ENCODE measurements around the gene PUM1. TPM values are rescaled to one million over a fixed set of nuclear protein-coding genes. Genes with fewer than 3 reads are reported as not detected.

Gene PUM1
- total and polyA plus RNA-seq, 10 of the 15 experiments (the other 5 are each of a cell fraction or from before 2014, with no cell fraction given) = 21.4 to 75.3 (median 42.4) TPM

DNA sequence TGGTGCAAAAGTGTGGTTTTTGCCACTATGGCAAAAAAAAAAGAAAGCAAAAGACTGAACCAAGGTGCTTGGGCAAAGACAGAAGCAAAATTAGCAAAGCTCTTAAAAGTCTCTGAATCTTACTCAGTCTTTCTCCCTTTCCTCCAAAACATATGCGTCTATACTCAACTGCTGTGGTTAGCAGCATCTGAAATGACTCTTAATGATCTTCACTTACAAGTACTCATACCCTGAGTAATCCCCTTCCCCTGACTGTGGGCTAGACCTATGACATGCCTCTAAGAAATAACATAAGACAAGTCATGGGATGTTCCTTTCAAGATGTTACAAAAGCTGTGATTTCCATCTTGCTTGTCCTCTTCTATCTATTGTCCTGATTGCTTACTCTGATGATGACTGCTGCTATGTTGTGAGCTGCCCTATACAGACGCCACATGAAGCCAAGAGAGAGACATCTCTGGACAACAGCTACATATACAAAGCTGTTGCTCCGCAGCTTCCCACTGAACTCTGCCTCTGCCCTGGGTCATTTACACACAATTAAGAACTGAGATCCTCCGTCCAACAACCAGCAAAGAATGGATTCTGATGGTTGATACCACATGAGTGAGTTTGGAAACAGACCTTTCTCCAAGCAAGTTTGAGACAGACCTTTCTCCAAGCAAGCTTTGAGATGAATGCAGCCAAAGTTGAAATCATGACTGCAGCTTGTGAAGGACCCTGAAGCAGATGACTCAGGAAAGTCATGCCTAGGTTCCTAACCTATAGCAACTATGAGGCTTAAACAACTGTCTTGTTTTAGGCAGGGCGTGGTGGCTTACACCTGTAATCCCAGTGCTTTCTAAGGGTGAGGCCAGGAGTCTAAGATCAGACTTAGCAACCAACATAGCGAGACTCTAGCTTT is 55.2 kb downstream of the PUM1 start (continued):
- TF ChIP-seq ATF7 (IDR thresholded peaks at IDR 0.05; ENCODE audit: low read depth) (peak; percentile 65; the same call in 1 of the 2 replicates), SMAD1 (IDR thresholded peaks at IDR 0.05; ENCODE audit: low read depth, partially characterized antibody) (no peak), SKIL (IDR thresholded peaks at IDR 0.05; ENCODE audit: low read depth, poor library complexity, severe bottlenecking) (peak; percentile 78), JUNB (IDR thresholded peaks at IDR 0.05) (peak; percentile 83), RUNX3 (IDR thresholded peaks at IDR 0.05; ENCODE audit: low read length) (peak; percentile 92), MTA3 (IDR thresholded peaks at IDR 0.05; ENCODE audit: borderline replicate concordance, low read length) (0 out of 2 replicates have a peak, but pooled peaks have one; percentile 27), YBX1 (IDR thresholded peaks at IDR 0.05) (no peak)

- H3K27ac ChIP-seq (ENCODE audit: control insufficient read depth, insufficient read depth) = no peak overlapping the region
- DNase-seq (ENCODE audit: low read depth, low spot score) (no peak), ATAC-seq (peak; percentile 15; the same call in 1 of the 3 replicates), FAIRE-seq (no peak)
- ChIA-PET CTCF (interaction anchor here (0.6 to 1.1 kb wide), 3 partner anchors 18 to 873 kb away, joined by 3 to 4 read pairs (median 3); no protein-coding TSS in a partner anchor), RAD21 (ENCODE audit: unreplicated experiment) (no interaction called here), SMC1A (ENCODE audit: uncharacterized antibody, unreplicated experiment) (interaction anchor here (0.8 to 1.9 kb wide), 4 partner anchors 10 to 65 kb away, joined by 3 to 7 read pairs (median 5); no protein-coding TSS in a partner anchor), POLR2A (interaction anchor here (0.5 to 1.7 kb wide), 2 partner anchors 38 to 45 kb away, joined by 3 read pairs; no protein-coding TSS in a partner anchor)
- H3K36me3 ChIP-seq (ENCODE audit: control insufficient read depth in 2 of 2, insufficient read depth in 2 of 2, low read length in 1 of 2) = peaks cover 7 to 23% of the 10 kb centered on the region in 2 experiments
- in situ Hi-C loops (cut with MboI) (no loop called here), intact Hi-C loops (cut with micrococcal nuclease; ENCODE audit: unreplicated experiment) (no loop called here)
- no peak for TF ChIP-seq PAX8 (IDR thresholded peaks at IDR 0.05)
- peak; percentile 54 for TF ChIP-seq TCF7 (IDR thresholded peaks at IDR 0.05; ENCODE audit: borderline replicate concordance)
- no peaks in the 10 kb centered on the region for H3K27me3 ChIP-seq (replicated peaks in 1 of 2; ENCODE audit: control insufficient read depth in 2 of 2, insufficient read depth in 2 of 2, low read length in 1 of 2)
- no peaks in the 10 kb centered on the region for H3K9me3 ChIP-seq (replicated peaks; ENCODE audit: control insufficient read depth, insufficient read depth, low read length)
- 2% methylated on average over 2 of the region's 2 CpGs for WGBS (ENCODE audit: insufficient coverage, insufficient replicate concordance, low lambda C conversion rate, missing lambda C conversion rate)
- no peak overlapping the region for H2AFZ ChIP-seq (ENCODE audit: control insufficient read depth, low read depth, low read length)
- no peak overlapping the region for H3K9ac ChIP-seq (ENCODE audit: control insufficient read depth, insufficient read depth, low read length)
- no TSS peak for BruUV-seq (replicated peaks)
- no peak overlapping the region for H3K4me3 ChIP-seq
- H3K4me2 ChIP-seq (ENCODE audit: control insufficient read depth, insufficient read depth) = no peak overlapping the region
- H3K4me1 ChIP-seq (ENCODE audit: control insufficient read depth, insufficient read depth, low read length) = peaks cover 25% of the 10 kb centered on the region
- peaks cover 72% of the 10 kb centered on the region for H3K79me2 ChIP-seq (ENCODE audit: control insufficient read depth, insufficient read depth, low read length)
- peaks cover 4% of the 10 kb centered on the region; the same call in 1 of the 2 replicates for H4K20me1 ChIP-seq (ENCODE audit: control insufficient read depth, insufficient read depth)
These were observed 58.0 kb downstream of the PUM1 start for GRCh38 chr1:31007462-31007991.

Measured in GM12878 (cell line).